CD4-positive, alpha-beta T cell treated with Interleukin-21 for 1 hour (primary cell): ENCODE data around the gene SLC20A1.
"Not testable (repeated sequence)": the region's sequence is repeated elsewhere in the genome, so short reads cannot be mapped to it uniquely, and the experiment has no call there.

Source experiments
- DNase-seq: peaks from one replicate; pipeline ENCODE4 v3.0.0-alpha.2; 2020

SLC20A1 gene

DNA sequence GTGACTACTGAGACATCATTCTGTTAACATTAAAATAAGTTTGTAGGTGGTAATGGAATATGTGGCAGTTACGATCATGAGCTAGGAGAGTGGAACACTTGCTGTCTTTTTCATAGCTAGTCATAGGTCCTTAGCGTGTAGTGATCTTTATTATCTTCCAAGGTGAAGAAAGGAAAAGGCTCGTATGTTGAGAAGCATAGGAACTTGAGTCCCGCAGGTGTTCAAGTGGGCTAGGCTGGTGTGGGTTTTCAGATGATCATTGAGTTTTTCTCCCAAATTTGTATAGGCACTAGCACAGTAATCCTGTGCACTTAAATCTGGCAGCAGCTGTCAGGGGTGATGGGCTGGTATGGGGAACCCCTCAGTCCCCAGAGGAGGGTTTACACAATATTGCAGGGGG, 10.9 kb downstream of the SLC20A1 start:
- DNase-seq = no peak

DNA sequence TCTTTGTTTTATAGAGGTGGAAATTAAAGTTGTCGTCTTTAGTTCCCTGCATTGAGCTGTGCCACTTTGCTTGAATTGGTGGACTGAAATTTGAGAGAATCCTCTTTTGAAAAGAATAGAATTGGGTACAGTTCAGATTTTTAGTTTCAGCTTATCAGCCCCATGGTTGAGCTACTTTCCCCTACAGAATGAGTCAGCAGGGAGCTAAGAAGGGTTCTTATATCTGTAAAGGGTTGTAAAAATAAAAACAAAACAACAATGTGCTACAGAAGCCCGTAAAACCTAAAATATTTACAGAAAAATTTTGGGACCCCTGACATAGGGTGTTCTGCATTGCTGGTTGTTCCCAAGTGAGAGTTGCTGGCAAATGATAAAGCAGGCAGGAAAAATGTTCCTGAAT, 12.6 kb downstream of the SLC20A1 start:
- no peak for DNase-seq

DNA sequence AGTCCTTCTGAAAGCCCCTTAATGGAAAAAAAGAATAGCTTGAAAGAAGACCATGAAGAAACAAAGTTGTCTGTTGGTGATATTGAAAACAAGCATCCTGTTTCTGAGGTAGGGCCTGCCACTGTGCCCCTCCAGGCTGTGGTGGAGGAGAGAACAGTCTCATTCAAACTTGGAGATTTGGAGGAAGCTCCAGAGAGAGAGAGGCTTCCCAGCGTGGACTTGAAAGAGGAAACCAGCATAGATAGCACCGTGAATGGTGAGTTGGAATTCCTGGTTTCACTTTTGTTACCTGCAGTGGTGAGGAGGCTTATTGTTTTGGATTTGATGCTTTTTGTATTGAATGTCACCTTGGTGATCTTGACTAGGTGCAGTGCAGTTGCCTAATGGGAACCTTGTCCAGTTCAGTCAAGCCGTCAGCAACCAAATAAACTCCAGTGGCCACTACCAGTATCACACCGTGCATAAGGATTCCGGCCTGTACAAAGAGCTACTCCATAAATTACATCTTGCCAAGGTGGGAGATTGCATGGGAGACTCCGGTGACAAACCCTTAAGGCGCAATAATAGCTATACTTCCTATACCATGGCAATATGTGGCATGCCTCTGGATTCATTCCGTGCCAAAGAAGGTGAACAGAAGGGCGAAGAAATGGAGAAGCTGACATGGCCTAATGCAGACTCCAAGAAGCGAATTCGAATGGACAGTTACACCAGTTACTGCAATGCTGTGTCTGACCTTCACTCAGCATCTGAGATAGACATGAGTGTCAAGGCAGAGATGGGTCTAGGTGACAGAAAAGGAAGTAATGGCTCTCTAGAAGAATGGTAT, 13.3 kb downstream of the SLC20A1 start:
- no peak for DNase-seq

DNA sequence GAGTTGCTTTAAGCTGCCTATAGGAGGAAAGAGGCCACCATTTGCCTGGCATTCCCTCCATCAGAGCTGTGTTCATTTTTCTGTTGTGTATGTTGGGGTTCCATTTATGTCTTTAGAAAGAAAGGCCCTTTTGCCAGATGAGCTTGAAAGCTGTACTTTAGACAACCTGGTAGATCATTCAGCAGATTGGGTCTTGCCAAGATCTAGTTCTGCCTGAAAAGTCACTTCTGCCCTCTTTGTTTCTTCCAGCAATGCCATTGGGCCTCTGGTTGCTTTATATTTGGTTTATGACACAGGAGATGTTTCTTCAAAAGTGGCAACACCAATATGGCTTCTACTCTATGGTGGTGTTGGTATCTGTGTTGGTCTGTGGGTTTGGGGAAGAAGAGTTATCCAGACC, 14.4 kb downstream of the SLC20A1 start:
- no peak for DNase-seq

DNA sequence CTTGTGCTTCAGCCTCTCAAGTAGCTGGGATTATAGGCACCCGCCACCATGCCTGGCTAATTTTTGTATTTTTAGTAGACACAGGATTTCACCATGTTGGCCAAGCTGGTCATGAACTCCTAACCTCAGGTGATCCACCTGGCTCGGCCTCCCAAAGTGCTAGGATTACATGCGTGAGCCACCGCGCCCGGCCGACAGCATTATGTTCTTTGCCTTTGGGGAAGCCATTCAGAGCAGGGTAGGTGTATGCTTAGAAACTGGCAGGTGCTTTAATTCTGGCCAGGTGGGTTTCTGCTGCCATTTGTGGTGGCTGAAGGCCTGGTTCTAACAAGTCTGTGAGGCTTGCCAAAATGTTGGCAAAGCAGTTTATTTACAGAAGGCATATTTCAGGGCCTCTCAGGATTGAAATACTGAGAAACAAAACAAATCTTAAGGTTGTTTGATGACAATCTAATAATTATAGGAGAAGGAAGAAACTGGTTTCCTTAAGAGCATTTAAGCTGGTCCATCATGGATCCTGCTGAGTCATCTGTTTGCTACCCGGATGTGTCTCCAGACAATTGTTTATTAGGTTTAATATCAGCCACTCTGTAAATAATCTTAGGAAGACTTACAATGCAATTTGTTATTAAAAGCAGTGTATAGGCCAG, 16.0 kb downstream of the SLC20A1 start:
- DNase-seq = no peak

DNA sequence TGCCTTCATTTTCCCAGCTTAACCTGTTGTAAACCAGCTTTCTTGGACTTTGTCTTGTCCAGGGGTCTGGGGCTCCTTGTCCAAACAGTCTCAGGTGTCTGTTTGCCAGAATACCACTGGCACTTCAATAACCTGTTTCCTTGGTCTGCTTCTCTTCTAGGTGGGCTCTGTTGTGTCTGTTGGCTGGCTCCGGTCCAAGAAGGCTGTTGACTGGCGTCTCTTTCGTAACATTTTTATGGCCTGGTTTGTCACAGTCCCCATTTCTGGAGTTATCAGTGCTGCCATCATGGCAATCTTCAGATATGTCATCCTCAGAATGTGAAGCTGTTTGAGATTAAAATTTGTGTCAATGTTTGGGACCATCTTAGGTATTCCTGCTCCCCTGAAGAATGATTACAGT, 17.0 kb downstream of the SLC20A1 start:
- no peak for DNase-seq

DNA sequence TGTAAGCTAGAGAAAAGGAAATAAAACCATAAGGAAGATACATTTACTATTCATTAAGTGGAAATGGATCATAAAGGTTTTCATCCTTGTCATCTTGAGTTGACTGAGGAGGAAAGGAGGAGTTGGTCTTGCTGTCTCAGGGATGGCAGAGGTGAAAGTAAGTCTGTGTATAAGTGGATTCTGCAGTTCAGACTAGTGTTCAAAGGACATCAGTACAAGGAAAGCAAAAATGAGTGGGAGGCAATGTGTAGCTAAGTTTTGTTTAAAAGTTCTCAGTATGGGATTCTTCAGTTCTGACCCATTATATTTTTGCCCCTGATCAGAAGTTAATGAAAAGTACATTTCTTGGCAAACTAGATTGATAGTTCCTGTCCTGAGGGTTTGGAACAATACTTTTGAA, 18.9 kb downstream of the SLC20A1 start:
- DNase-seq = no peak

DNA sequence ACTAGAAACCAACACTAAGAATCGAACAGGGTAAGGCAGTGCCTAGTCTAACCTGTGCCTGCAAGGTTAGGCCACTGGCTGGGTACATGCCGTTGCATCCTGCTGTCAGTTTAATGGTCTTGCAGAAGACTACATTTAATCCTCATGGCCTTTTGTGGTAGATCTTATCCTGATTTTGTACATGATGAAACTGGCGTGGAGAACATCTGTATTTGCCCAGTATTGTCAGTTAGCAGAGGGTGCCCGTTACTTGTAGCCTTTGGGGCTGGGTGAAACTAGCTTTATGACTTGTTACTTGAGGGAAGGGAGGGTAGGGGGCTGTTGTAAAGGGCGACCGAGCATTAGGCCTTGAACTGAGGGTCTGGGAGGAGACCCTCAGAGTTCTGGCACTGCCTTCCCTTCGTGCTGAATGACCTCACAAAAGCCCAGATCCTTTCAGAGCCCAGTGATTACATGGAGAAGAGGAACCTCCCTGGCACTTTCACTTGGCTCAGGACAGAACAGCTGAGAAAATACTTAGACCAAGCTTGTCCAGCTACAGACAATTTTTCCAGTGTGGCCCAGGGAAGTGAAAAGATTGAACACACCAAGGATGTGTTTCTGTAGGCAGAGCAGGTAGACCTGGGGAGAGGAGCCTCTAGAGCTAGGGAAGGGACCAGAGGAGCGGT, 19.5 kb downstream of the SLC20A1 start:
- DNase-seq = no peak

DNA sequence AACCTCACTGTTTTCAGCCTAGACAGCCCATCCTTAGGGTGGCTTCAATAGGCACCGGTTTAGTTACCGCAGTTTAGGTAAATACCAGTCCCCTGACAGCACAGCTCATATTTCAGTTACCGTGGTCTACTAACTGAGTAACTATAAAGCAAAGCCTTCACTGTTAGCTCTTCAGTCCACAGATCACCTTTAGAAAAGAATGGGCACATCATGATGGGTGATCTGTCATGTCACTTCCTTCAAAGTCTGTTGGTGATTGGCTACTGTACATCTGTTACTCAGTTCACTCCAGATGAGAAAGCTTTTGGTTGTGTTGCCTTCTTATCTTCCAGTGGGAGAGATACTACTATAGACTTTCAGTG, 21.0 kb downstream of the SLC20A1 start:
- DNase-seq = no peak

DNA sequence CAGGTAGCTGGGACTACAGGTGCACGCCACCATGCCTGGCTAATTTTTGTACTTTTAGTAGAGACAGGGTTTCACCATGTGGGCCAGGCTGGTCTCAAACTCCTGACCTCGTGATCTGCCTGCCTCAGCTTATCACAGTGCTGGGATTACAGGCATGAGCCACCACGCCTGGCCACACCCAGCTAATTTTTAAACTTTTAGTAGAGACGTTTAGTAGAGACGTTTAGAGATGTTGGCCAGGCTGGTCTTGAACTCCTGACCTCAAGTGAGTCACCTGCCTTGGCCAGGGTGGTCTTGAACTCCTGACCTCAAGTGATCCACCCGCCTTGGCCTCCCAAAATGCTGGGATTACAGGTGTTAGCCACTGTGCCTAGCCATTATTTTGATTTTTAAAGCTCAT, 21.8 kb downstream of the SLC20A1 start:
- DNase-seq = not testable (repeated sequence)

DNA sequence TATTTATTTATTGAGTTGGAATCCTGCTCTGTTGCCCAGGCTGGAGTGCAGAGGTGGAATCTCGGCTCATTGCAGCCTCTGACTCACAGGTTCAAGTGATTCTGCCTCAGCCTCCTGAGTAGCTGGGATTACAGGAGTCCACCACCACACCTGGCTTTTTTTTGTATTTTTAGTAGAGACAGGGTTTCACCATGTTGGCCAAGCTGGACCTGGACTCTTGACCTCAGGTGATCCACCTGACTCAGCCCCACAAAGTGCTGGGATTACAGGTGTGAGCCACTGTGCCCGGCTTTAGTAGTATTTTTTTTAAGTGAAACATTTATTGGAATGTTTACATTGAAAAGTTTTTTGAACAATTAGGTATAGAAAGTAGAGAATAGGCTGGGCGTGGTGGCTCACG, 23.9 kb downstream of the SLC20A1 start:
- DNase-seq = no peak

DNA sequence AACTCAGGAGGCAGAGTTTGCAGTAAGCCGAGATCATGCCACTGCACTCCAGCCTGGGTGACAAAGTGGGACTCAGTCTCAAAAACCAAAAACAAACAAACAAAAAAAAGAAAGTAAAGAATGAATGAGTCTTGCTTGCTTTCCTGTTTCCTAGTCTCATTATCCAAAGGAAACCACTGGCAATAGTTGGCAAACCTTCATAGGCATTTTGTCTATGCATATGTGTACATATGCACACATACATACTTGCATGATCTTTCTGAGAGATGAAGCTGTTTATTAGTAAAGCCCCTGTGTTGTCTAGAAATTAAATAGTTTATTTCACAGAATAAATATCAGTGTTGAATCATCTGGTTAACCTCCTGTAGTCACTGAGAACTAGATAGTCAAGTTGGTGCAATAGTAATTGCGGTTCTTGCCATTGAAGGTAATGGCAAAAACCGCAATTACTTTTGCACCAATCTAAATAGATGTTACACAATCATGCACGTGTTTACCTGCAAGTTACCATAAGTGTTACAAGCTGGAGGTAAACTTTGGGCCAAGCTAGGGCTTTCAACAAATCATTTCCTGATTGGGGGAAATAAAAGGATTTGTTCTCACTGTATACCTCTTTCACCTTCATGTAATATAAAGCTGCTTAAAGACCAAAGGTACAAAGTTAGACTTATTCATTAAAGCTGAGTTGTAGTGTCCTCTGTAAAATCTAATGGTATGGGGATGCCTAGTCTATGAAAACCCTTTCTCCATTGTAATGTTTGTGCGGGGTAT, 24.7 kb downstream of the SLC20A1 start:
- no peak for DNase-seq

DNA sequence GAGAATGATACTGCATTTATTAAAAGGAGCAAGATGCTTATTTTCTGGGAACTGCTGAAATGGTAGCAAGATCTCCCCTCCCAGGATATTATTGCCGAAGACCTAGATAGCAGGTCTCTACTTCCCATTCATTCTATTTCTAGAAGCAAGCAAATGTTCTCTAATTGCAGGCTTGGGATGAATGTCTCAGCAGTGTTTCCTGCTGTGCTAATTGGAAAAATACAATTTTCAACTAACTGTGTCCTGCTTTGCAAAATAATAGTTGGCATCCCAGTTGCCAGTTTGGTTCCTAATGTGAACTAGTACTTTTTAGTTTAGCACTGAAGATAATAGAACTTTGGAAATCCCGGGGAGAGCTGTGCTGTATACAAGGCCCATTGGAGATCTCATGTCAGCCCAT, 26.1 kb downstream of the SLC20A1 start:
- no peak for DNase-seq

DNA sequence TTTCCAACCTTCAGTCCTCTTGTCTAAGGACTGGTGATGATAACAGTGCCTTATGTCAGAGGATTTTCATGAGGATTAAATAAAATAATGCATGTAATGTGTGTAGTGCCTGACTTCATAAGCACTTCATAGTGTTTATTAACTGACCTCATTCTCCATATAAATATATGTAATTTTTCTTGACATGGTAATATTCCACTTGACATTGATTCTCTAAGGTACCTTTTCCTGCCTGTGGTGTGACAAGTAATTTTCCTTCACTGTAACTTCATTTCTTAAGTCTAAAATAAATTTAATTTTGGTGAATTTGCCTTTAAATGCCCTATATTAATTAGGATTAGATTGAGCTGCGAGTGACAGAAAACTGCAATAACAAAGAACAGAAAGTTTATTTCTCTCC, 27.3 kb downstream of the SLC20A1 start:
- no peak for DNase-seq

DNA sequence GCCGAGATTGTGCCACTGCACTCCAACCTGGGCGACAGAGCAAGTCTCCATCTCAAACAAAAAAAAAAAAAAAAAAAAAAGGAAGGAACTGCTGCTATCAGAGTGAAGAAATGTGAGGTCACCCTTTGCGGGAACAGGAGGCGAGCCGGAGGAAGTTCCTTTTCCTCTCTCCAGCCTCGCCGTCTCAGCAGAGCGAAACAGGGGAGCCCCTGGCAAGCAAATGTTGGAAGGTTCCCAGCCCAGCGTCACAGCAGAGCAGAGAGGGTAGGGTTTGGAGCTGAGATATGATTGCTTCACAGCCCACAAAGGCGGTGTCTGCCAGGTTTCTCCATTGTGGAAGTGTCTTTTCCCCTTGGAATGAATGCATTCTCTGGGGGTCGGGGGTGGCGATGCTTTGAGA, 28.5 kb downstream of the SLC20A1 start:
- no peak for DNase-seq

DNA sequence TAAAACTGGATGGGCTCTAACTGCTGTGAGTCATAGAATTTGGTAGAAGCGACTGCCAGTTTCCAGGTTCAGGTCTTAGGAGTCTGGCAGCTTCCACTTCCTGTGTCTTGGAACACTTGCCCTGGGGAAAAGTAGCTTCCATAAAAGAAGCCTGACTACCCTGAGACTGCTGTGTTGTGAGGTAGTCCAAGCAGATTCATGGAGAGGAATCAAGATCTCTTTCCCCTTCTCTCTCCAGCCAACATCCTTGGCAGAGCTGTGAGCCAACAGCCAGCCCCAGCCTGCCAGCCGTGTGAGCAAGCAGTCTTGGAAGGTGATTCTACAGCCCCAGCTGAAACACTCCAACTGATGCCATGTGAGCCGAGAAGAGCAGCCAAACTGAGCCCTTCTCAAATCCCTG, 33.7 kb downstream of the SLC20A1 start:
- DNase-seq = no peak

DNA sequence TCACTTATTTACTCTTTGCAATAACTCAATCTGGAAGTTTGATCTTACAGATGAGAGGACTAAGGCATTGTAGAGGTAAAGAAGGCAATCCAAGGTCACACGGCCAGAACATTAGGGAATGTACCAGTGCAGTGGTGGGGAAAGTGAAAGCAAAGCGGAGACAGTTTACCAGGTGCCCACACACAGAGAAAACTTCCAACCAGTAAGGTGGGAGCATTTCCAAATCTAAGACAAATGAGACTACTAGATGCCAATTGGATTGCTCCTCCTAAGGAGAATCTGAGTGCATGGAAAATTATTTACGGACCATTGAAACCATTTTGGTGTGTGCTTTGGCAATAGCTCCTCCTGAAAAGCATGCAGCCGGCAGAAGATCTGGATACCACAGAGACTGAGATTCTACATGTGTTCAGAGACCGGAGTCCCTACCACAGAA, 34.9 kb downstream of the SLC20A1 start:
- DNase-seq = no peak

DNA sequence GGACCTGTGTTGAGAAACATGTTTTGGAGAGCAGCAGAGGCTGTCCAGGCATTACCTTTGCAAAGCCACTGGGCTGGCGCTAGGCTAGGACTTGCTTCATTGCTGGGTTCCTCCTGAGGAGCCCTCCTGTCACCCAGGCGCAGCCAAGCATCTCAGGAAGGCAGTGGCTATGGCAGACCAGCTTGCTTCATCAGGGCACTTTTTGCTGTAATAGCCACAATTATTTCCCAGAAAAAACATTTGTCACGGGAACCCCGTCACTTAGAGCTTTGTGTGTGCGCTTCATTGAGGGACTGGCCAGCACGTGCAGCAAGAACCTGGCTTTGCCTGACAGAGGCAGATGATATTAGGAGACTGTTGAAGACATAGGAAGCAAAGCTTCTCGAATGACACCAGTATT, 36.4 kb downstream of the SLC20A1 start:
- no peak for DNase-seq

DNA sequence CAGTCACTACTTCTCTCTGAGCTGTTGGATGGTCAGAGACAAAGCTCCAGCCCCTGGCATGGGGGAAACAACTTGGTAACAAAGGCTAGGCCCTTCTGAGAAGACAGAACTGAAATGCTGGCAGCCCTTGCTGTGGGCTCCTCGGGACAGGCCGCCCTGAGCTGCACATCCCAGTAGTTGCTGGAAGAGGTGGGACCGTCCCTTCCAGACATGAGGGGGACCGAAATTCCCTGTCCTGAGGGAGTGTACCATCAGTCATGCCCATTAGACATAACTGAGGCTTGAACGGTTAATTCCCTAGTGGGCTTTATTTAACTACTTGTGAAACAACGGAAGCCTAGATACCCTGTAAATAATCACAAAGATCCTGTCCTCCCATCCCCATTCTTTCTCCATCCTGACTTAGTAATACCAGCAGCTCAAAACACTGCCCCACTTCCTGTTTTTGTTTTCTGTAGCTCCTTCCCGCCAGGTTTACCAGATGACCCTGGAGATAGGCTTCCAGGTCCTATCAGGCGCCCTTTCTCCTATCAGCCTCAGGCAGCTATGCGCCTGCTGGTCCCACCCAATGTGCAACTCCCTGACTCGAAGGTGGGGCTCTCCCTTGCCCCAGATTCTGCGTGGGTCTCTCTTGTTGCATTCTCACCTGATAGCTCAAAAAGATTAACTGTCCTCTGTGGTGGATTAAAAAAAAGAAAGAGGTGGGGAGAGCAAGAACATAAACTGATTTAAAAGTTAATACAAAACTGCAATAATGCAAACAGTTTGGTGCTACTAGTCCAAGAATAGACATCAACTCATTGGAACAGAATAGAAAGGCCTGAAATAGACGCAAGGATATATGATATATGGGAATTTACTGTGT, 38.0 kb downstream of the SLC20A1 start:
- DNase-seq = no peak

DNA sequence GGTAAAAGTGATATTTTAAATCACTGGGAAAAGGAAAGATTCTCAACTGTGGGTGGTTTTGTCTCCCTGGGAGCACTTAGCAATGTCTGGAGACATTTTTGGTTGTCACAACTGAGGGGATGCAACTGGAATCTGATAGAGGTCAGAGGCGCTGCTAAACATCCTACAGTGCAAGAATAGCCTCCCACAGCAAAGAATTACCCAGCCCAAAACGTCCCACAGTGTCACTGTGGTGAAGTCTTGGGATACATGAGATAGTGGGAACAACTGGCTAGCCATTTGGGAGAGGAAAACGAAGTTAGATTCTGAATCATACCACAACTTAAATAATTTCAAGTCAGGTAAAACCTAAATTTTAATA, 38.7 kb downstream of the SLC20A1 start:
- DNase-seq = no peak

DNA sequence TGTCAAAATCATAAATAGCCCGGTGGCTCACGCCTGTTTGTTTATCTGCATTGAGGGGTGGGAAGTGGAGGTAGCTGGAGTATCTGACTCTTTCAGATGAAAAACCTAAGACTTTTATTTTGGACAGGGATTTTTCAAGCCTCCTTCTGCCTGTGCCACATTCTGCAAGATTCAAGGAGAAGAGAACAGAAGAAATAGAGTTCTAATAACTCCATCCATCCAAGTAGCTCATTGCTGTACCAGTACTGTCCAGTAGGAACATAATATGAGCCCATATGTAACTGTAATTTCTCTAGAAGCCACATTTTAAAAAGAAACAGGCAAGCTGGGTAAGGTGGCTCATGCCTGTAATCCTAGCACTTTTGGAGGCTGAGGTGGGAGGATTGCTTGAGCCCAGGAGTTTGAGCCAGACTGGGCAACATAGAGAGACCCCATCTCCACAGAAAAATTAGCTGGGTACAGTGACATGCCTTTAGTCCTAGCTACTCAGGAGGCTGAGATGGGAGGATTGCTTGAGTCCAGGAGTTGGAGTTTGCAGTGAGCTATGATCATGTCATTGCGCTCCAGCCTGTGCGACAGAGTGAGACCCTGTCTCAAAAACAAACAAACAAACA, 39.6 kb downstream of the SLC20A1 start:
- DNase-seq = no peak
